Epithelial cell of prostate (primary cell): ENCODE data around the gene TBC1D22A.
"Not testable (repeated sequence)": the region's sequence is repeated elsewhere in the genome, so short reads cannot be mapped to it uniquely, and the experiment has no call there.

Experiments used
- DNase-seq: peaks from one replicate; pipeline ENCODE4 v3.0.0-alpha.2; 2011; ENCODE audit warnings: low read depth, low spot score
- H3K27ac ChIP-seq: fragments of 450-650 bp; 2 replicates; pipeline ENCODE4 v1.5.1; 2017; ENCODE audit warnings: mild to moderate bottlenecking

Gene TBC1D22A

DNA sequence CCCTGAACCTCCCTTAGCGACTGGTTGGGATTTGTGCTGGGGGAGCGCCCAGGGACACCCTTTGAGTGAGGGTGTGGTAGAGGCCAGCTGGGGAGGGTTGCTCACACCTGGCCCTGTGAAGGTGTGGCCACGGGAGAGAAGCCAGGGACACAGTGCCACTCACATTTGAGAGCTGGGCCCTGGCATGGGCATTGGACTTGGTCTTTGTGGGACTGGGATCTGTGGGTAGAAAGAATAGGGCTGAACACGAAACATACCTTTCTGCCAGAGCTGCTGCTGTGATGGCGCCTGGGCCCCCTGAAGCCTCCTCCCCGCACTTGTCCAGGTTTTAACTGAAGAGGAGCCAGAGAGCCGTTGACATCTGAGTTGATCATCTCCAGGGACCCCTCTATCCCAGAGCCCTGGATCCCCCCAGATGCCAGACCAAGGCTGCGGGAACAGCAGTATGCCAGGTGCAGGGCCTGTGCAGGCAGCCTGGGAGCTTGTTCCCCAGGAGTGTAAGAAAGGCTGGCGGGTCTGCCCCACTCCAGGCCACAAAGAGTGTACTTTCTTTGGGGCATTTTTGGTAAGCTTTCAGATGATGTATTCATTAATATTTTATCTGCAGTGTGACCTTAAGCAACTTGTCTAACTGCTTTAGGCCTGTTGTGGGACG, 284.1 kb downstream of the TBC1D22A start:
- no peak for DNase-seq
- H3K27ac ChIP-seq = no peak overlapping the region

DNA sequence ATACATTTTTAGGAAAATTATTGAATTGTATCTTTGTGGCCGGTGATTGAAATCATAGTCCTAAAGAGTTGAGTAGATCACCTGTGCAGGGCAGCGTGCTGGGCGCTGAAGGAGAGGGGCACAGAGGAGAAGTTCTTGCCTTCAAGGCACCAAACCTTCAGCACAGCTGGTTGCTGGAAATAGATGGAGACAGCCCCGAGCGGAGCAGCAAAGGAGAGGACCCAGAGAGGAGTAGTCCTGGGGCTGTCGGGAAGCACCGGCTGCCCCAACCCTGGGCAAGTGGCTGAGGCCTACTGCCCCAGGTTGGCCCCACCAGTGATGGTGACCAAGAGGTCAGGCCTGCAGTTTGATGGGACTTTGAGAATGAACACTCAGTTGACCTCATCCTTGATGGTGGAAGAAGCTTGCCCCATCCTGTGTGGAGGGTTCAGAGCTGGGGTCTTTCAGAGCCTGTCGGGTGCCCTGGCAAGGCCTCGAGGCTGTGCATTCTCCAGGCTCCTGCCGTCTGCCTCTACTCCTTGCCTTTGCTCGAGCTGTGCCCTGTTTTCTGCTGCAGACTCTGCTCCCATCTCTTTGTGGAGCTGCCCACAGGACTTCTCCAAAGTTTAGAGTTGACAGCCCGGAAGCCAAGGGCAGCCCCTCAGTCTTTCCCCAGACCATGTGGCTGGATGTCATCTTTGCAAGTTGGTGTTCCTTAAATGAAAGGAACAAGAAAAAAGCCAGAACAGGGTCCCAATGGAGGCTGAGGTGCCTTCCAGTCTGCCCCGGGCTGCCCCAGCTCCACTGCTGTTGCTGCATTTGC, 285.1 kb downstream of the TBC1D22A start:
- no peak for DNase-seq
- H3K27ac ChIP-seq = no peak overlapping the region

GRCh38 chr22:47048123-47049077, 285.9 kb downstream of the TBC1D22A start:
- no peak for DNase-seq
- no peak overlapping the region for H3K27ac ChIP-seq

- no peak overlapping the region for H3K27ac ChIP-seq
- no peak for DNase-seq
Measured at GRCh38 chr22:47049078-47049624, 286.7 kb downstream of the TBC1D22A start.

DNA sequence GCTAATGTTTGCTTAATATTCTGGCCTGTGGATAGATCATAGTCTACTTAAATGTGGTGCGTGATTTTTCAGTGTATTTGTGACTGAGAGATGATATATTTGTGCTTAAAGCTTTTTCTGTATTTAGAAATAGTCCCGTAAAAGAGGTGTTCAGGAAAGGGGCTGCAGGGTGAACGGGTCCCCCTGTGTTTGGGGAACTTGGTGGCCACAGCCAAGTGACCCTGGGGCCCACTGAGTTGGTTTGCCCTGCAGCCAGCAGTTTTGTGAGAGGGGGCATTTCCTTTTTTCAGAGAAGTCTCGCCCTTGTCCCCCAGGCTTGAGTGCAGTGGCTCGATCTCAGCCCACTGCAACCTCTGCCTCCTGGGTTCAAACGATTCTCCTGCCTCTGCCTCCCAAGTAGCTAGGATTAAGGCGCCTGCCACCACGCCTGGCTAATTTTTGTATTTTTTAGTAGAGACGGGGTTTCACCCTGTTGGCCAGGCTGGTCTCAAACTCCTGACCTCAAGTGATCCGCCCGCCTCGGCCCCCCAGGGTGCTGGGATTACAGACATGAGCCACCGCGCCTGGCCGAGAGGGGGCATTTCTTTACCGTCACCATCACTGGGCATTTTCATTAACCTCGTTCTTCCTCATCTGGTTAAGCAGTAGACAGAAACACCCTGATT, 287.4 kb downstream of the TBC1D22A start:
- not testable (repeated sequence) for DNase-seq, H3K27ac ChIP-seq

- H3K27ac ChIP-seq = no peak overlapping the region
- DNase-seq = no peak
Measured at GRCh38 chr22:47050401-47051051, 288.1 kb downstream of the TBC1D22A start.

GRCh38 chr22:47051441-47052071, 289.1 kb downstream of the TBC1D22A start:
- H3K27ac ChIP-seq = no peak overlapping the region
- DNase-seq = no peak

GRCh38 chr22:47052236-47053012, 290.0 kb downstream of the TBC1D22A start:
- no peak for DNase-seq

GRCh38 chr22:47053013-47053725, 290.7 kb downstream of the TBC1D22A start:
- no peak overlapping the region for H3K27ac ChIP-seq
- DNase-seq = no peak

More at GRCh38 chr22:47052236-47053012, 290.0 kb downstream of the TBC1D22A start:
- H3K27ac ChIP-seq = no peak overlapping the region

- no peak overlapping the region for H3K27ac ChIP-seq
- no peak for DNase-seq
Measured at GRCh38 chr22:47053726-47054141, 291.3 kb downstream of the TBC1D22A start.

- no peak for DNase-seq
- no peak overlapping the region for H3K27ac ChIP-seq
Measured at GRCh38 chr22:47054231-47055072, 292.0 kb downstream of the TBC1D22A start.

GRCh38 chr22:47055073-47055355, 292.6 kb downstream of the TBC1D22A start:
- no peak overlapping the region for H3K27ac ChIP-seq
- no peak for DNase-seq

DNA sequence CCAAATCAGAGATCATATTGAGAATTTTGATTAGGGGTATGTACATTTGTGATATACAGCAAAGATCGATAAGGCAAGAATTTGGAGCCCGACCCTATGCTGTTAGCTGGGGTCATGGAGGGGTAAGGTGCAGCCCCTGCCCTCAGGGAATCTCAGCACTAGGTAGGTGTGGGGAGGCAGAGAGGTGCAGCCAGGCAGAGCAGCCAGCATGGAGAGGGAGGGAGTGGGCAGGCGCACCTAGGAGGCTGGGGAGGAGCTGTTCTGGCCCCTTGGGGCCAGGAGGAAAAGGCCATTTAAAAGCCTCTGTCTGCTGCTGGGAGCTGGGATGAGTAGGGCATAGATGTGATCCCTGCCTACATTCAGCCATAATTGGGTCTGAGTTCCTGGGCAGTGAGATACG, 293.0 kb downstream of the TBC1D22A start:
- DNase-seq = no peak
- no peak overlapping the region for H3K27ac ChIP-seq

DNA sequence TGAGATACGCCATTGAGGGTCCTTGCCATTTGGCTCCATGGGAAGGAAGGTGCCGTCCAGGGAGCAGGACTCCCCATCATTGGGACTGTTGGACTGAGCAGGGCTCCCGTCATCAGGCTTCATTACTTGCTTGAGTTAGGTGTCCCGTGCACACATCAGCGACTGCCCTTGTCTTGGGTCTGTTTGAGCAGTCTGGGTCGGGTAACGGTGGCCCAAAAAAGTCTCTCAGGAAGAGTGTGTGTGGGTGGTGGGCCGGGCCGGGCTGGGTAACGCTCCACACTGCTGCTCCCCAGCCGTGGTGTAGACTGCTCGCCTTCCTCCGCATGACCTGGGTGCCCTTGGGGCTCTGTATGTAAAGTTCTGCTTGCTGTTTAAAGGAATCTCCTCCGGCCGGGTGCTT, 293.5 kb downstream of the TBC1D22A start:
- H3K27ac ChIP-seq = no peak overlapping the region
- DNase-seq = no peak

DNA sequence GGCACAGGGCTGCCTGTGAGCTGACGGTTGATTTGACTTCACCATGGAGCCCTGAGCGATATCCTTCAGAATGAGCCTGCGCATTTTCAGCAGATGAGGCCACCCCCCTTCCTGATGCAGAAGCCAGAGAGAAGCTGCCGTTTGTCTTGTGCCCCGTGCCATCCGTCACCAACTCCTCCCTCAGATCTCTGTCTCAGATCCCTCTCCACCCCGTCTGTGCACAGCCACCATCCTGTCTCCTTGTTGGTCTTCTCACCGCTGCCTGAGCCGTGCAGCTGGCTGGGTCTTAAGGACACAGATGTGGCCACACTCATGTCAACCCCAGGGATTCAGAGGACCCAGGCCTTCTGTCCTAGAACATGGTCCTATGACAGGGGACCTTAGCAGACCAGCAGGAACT, 293.9 kb downstream of the TBC1D22A start:
- DNase-seq = no peak
- no peak overlapping the region for H3K27ac ChIP-seq

DNA sequence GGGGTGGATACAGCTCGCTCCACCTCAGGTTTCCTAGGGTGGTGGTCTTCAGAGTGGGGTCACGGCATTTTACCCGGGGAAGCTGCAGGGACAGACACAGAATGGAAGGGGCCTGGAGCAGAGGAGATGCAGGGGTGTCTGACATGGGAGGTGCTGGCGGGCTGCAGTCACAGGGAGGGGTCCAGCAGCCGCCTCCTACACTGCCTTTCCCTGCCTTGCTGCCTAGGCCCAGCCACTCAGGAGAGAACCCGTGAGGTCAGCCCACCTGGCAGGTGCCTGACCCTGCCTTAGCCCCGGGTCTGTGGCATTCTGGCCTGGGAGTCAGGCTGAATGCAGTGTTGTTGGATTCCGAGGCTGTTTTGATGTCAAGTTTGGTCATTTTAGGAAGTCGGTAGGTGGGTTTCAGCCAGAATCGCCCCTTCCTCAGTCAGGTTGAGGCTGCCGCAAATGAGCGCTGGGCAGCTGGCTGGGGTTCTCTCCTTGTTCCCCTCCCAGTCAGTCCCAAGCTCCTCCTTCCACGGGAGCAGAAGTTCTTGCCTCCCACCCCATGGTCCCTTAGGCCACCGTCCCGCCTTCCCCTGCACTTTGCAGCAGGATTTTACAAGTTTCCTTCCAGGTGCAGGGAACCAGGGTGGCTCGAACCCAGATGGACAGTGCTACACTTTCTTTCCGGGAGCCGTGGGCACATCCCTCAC, 294.5 kb downstream of the TBC1D22A start:
- DNase-seq = no peak
- no peak overlapping the region for H3K27ac ChIP-seq
